Neural progenitor cell (in vitro differentiated cells): ENCODE data around the gene VRK2. TPM values are rescaled to one million over a fixed set of nuclear protein-coding genes. Genes with fewer than 3 reads are reported as not detected.

ENCODE experiments used
- DNase-seq: peaks from one replicate; pipeline ENCODE4 v3.0.0-alpha.2; 2016; ENCODE audit warnings: low spot score
- H2AFZ ChIP-seq: fragments of 200-600 bp; sonication (generic); replicated peaks from 2 replicates; pipeline ENCODE4 v1.6.1; 2016; ENCODE audit warnings: antibody characterized with exemption
- H3F3A ChIP-seq: fragments of 200-600 bp; sonication (generic); 2 replicates; pipeline ENCODE4 v1.6.1; 2016; ENCODE audit warnings: antibody characterized with exemption, low read depth
- H3K27ac ChIP-seq: fragments of 200-600 bp; sonication (generic); 2 replicates; pipeline ENCODE4 v1.5.1; 2016; ENCODE audit warnings: mild to moderate bottlenecking
- H3K27me3 ChIP-seq: fragments of 200-600 bp; sonication (generic); 2 replicates; pipeline ENCODE4 v1.6.1; 2016; ENCODE audit warnings: mild to moderate bottlenecking, moderate library complexity
- H3K36me3 ChIP-seq: fragments of 200-600 bp; sonication (generic); 2 replicates; pipeline ENCODE4 v1.5.1; 2016
- H3K4me1 ChIP-seq: fragments of 200-600 bp; sonication (generic); 2 replicates; pipeline ENCODE4 v1.6.1; 2016; ENCODE audit warnings: mixed run types
- H3K4me2 ChIP-seq: fragments of 200-600 bp; sonication (generic); 2 replicates; pipeline ENCODE4 v1.6.1; 2016
- H3K4me3 ChIP-seq: fragments of 200-600 bp; sonication (generic); 2 replicates; pipeline ENCODE4 v1.5.1; 2016
- H3K79me2 ChIP-seq: fragments of 200-600 bp; sonication (generic); 2 replicates; pipeline ENCODE4 v1.6.1; 2016; ENCODE audit warnings: low read depth
- H3K9ac ChIP-seq: fragments of 200-600 bp; sonication (generic); 2 replicates; pipeline ENCODE4 v1.6.1; 2016
- H3K9me3 ChIP-seq: fragments of 200-600 bp; sonication (generic); 2 replicates; pipeline ENCODE4 v1.5.1; 2016; ENCODE audit warnings: low read depth
- H4K20me1 ChIP-seq: fragments of 200-600 bp; sonication (generic); 2 replicates; pipeline ENCODE4 v1.6.1; 2016; ENCODE audit warnings: low read depth
- H3K27ac Mint-ChIP-seq: 3 replicates; pipeline ENCODE4 v1.8.0; 2021; ENCODE audit warnings: mixed read lengths
- H3K27me3 Mint-ChIP-seq: 2 replicates; pipeline ENCODE4 v1.8.0; 2022; ENCODE audit warnings: low read depth, mild to moderate bottlenecking, inconsistent platforms, moderate library complexity, mixed read lengths; ENCODE audit not compliant: insufficient read depth
- H3K36me3 Mint-ChIP-seq: 3 replicates; pipeline ENCODE4 v1.8.0; 2021; ENCODE audit warnings: mixed read lengths
- H3K4me1 Mint-ChIP-seq: 3 replicates; pipeline ENCODE4 v1.8.0; 2021; ENCODE audit warnings: mixed read lengths
- H3K4me3 Mint-ChIP-seq: 3 replicates; pipeline ENCODE4 v1.8.0; 2021; ENCODE audit warnings: mild to moderate bottlenecking, moderate library complexity, mixed read lengths
- H3K9me3 Mint-ChIP-seq: 3 replicates; pipeline ENCODE4 v1.8.0; 2020; ENCODE audit warnings: mixed read lengths
- EZH2 ChIP-seq: fragments of 200-600 bp; sonication (generic); IDR thresholded peaks from 2 replicates; pipeline ENCODE4 v1.6.1; 2017; ENCODE audit warnings: antibody characterized with exemption, mild to moderate bottlenecking, moderate library complexity
- EZH2phosphoT487 ChIP-seq: fragments of 200-600 bp; sonication (generic); IDR thresholded peaks from 2 replicates; pipeline ENCODE4 v1.6.1; 2017; ENCODE audit warnings: antibody characterized with exemption
- total RNA-seq: library from RNA; depleted of rRNA; stranded (reverse); fragments of >200 nt; gene quantifications from 2 replicates; pipeline ENCODE4 v1.2.3, GENCODE V29; 2015; ENCODE audit warnings: low replicate concordance
- TF ChIP-seq, protein P1 (sequence below): fragments of 200-600 bp; sonication (generic); IDR thresholded peaks from 2 replicates; pipeline ENCODE4 v1.5.1; 2017; ENCODE audit warnings: antibody characterized with exemption, mild to moderate bottlenecking

The VRK2 gene
- total RNA-seq, 1 donor from 2014 or later = 39.2 TPM

- Histone ChIP-seq H3K4me2 (no peak overlapping the region), H3F3A (no peaks in the 10 kb centered on the region), H3K9ac (no peak overlapping the region), H3K79me2 (no peaks in the 10 kb centered on the region), H3K27me3 (no peaks in the 10 kb centered on the region), H3K4me1 (no peaks in the 10 kb centered on the region), H3K27ac (no peak overlapping the region), H2AFZ (no peak overlapping the region), H3K36me3 (no peaks in the 10 kb centered on the region), H3K9me3 (no peaks in the 10 kb centered on the region), H3K4me3 (no peak overlapping the region), H4K20me1 (no peaks in the 10 kb centered on the region)
- DNase-seq = no peak
- TF ChIP-seq EZH2 = no peak
- TF ChIP-seq, protein P1, sequence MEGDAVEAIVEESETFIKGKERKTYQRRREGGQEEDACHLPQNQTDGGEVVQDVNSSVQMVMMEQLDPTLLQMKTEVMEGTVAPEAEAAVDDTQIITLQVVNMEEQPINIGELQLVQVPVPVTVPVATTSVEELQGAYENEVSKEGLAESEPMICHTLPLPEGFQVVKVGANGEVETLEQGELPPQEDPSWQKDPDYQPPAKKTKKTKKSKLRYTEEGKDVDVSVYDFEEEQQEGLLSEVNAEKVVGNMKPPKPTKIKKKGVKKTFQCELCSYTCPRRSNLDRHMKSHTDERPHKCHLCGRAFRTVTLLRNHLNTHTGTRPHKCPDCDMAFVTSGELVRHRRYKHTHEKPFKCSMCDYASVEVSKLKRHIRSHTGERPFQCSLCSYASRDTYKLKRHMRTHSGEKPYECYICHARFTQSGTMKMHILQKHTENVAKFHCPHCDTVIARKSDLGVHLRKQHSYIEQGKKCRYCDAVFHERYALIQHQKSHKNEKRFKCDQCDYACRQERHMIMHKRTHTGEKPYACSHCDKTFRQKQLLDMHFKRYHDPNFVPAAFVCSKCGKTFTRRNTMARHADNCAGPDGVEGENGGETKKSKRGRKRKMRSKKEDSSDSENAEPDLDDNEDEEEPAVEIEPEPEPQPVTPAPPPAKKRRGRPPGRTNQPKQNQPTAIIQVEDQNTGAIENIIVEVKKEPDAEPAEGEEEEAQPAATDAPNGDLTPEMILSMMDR = no peak
- TF ChIP-seq EZH2phosphoT487 = no peak
- no peak overlapping the region for H3K4me3 Mint-ChIP-seq
- peaks cover 8% of the 10 kb centered on the region for H3K9me3 Mint-ChIP-seq
- H3K4me1 Mint-ChIP-seq = no peaks in the 10 kb centered on the region
- H3K36me3 Mint-ChIP-seq = peaks cover 9% of the 10 kb centered on the region
- H3K27me3 Mint-ChIP-seq = no peaks in the 10 kb centered on the region
- no peak overlapping the region for H3K27ac Mint-ChIP-seq
Measured at GRCh38 chr2:58122540-58122939, 75.9 kb downstream of the VRK2 start.

DNA sequence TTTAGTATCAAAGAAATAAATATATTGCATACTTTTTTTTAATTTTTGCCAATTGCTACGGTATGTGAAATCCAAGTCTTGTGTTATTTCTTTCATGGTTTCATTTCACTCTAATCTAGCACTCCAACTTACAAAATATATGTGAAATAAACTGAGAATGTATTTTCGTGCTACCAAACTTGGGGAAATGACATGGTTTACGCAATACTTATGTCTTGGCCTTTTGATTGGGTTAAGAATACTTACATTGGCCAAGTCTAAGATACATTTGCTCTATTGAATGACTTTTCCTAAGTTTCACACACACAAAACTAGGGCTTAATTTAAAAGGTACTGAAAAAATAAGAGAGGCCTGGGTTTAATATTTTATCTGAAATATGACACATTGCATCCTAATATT lies 80.5 kb downstream of the VRK2 start:
- Histone ChIP-seq H3K79me2 (no peaks in the 10 kb centered on the region), H4K20me1 (no peaks in the 10 kb centered on the region), H3K4me2 (no peak overlapping the region), H3K9me3 (no peaks in the 10 kb centered on the region), H3K4me1 (no peaks in the 10 kb centered on the region), H3K27ac (no peak overlapping the region), H3K27me3 (no peaks in the 10 kb centered on the region), H2AFZ (no peak overlapping the region), H3K36me3 (no peaks in the 10 kb centered on the region), H3K4me3 (no peak overlapping the region), H3F3A (no peaks in the 10 kb centered on the region), H3K9ac (no peak overlapping the region)
- H3K4me1 Mint-ChIP-seq = peaks cover 3% of the 10 kb centered on the region
- no peaks in the 10 kb centered on the region for H3K9me3 Mint-ChIP-seq
- H3K4me3 Mint-ChIP-seq = no peak overlapping the region
- no peak overlapping the region for H3K27ac Mint-ChIP-seq
- peaks cover 5% of the 10 kb centered on the region for H3K36me3 Mint-ChIP-seq
- H3K27me3 Mint-ChIP-seq = peaks cover 2% of the 10 kb centered on the region
- TF ChIP-seq EZH2 (no peak), EZH2phosphoT487 (no peak)
- TF ChIP-seq, protein P1 = no peak
- DNase-seq = no peak

DNA sequence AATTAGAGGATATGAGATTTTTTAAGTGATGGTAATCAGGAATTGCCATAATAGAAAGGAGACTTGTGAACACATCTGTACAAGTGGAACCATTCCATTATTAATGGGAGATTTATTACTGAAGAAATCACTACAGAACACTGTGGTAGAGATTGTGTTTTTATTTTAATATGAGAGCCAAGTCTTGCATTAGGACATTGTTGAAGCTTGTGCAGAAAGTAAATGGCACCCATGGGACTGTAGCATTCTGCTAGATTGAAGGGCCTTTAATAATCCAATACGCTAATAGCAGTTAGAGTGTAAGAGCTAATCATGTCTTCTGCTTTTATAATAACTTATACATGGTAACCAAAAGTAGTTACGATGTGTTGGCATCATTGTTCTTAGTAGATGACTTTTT lies 83.6 kb downstream of the VRK2 start:
- Histone ChIP-seq H3K4me3 (no peak overlapping the region), H3K27ac (no peak overlapping the region), H2AFZ (no peak overlapping the region), H3K4me1 (no peaks in the 10 kb centered on the region), H3K79me2 (no peaks in the 10 kb centered on the region), H3K27me3 (no peaks in the 10 kb centered on the region), H3K4me2 (no peak overlapping the region), H3F3A (no peaks in the 10 kb centered on the region), H3K36me3 (no peaks in the 10 kb centered on the region), H4K20me1 (no peaks in the 10 kb centered on the region), H3K9ac (no peak overlapping the region), H3K9me3 (no peaks in the 10 kb centered on the region)
- H3K36me3 Mint-ChIP-seq = peaks cover 5% of the 10 kb centered on the region
- peaks cover 3% of the 10 kb centered on the region for H3K4me1 Mint-ChIP-seq
- no peaks in the 10 kb centered on the region for H3K9me3 Mint-ChIP-seq
- H3K27ac Mint-ChIP-seq = no peak overlapping the region
- no peak overlapping the region for H3K4me3 Mint-ChIP-seq
- H3K27me3 Mint-ChIP-seq = peaks cover 3% of the 10 kb centered on the region
- DNase-seq = no peak
- no peak for TF ChIP-seq EZH2
- TF ChIP-seq EZH2phosphoT487 = no peak

- no peak overlapping the region for H3K9ac ChIP-seq
- H2AFZ ChIP-seq = no peak overlapping the region
- no peaks in the 10 kb centered on the region for H3K9me3 Mint-ChIP-seq
- no peak overlapping the region for H3K4me3 ChIP-seq
- no peaks in the 10 kb centered on the region for H3K36me3 ChIP-seq
- no peaks in the 10 kb centered on the region for H3F3A ChIP-seq
- no peak overlapping the region for H3K27ac Mint-ChIP-seq
- H3K27ac ChIP-seq = no peak overlapping the region
- H3K79me2 ChIP-seq = no peaks in the 10 kb centered on the region
- no peak for TF ChIP-seq EZH2phosphoT487
- TF ChIP-seq, protein P1 = peak; percentile 25
- TF ChIP-seq EZH2 = no peak
- H3K4me1 ChIP-seq = no peaks in the 10 kb centered on the region
- no peaks in the 10 kb centered on the region for H3K9me3 ChIP-seq
- H3K27me3 Mint-ChIP-seq = peaks cover 3% of the 10 kb centered on the region
- peaks cover 5% of the 10 kb centered on the region for H3K4me1 Mint-ChIP-seq
- no peak overlapping the region for H3K4me3 Mint-ChIP-seq
- H3K27me3 ChIP-seq = no peaks in the 10 kb centered on the region
- no peak for DNase-seq
- no peak overlapping the region for H3K4me2 ChIP-seq
- peaks cover 5% of the 10 kb centered on the region for H3K36me3 Mint-ChIP-seq
- no peaks in the 10 kb centered on the region for H4K20me1 ChIP-seq
Measured at GRCh38 chr2:58131191-58132011, 84.8 kb downstream of the VRK2 start.
